ENCODE measurements around the gene MPO. TPM values are rescaled to one million over a fixed set of nuclear protein-coding genes. Genes with fewer than 3 reads are reported as not detected.

MPO gene
- total RNA-seq, 4 donors from 2014 or later: not detected

DNA sequence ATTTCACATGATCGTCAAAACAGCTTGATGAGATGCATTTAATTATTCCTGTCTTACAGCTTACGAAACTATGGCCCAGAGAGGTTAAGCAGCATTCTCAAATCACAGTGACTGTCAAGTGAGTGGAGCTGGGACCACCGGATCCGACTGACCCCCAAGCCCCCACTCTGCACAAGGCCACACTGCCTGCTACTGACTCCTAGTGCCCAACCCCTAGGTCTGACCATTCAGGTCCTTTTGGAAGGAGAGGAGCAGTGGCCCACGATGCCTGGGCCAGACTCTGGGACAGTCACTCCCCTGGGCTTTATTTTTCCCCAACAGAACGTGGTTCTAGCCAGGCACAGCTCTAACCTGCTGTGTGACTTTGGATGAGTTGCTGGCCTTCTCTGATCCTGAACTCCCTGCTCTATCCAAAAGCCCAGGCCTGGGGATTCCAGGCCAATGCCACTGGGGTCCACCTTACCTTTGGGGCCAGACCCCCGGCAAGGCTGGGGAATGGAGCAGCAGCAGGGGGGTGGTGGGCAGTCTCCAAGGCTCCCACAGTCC lies 38.0 kb upstream of the MPO start:
- TF ChIP-seq EP300 (IDR thresholded peaks at IDR 0.05): no peak
- no peak for TF ChIP-seq POLR2A (IDR thresholded peaks at IDR 0.05)
- TF ChIP-seq CTCF (IDR thresholded peaks at IDR 0.05): no peak
- Histone ChIP-seq H3K4me1 (peaks cover 0 to 3% (median 0%) of the 10 kb centered on the region in 4 donors), H3K36me3 (peaks cover 0 to 31% (median 0%) of the 10 kb centered on the region in 3 donors), H3K27ac (no peak overlapping the region), H3K4me3 (no peak overlapping the region), H3K9me3 (no peaks in the 10 kb centered on the region), H3K27me3 (no peaks in the 10 kb centered on the region)
- no peak for DNase-seq (ENCODE audit: low spot score in 2 of 2)
- 80 to 81% methylated on average over 7 of the region's 7 CpGs for WGBS, 2 donors

DNA sequence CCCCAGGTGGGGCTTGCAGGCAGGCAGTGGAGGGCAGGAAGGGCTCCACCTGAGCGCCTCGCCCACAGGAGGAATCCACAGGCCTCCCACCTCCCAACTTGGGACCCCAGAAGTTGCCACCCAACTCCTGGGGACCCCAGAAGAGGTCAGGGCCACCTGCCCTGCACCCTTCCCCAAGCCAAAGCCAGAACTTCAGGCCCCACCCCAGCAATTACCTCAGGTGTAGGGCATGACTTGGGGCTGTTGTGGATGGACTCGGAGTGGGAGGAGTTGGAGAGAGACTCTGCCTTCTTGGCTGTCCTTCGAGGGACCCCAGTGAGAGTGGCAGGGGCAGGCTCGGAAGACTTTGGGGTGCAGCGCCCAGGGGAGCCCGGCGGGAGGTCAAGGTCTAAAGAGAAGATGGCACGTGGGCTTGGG lies 37.3 kb upstream of the MPO start:
- Histone ChIP-seq H3K9me3 (no peaks in the 10 kb centered on the region), H3K27me3 (no peaks in the 10 kb centered on the region), H3K4me3 (no peak overlapping the region), H3K27ac (no peak overlapping the region), H3K4me1 (no peaks in the 10 kb centered on the region), H3K36me3 (peaks cover 0 to 31% (median 0%) of the 10 kb centered on the region in 3 donors)
- TF ChIP-seq CTCF (IDR thresholded peaks at IDR 0.05) (no peak), EP300 (IDR thresholded peaks at IDR 0.05) (no peak), POLR2A (IDR thresholded peaks at IDR 0.05) (no peak)
- DNase-seq (ENCODE audit: low spot score in 2 of 2): no peak
- 89 to 90% methylated on average over 7 to 9 of the region's 9 CpGs for WGBS, 2 donors

GRCh38 chr17:58317421-58318064 lies 36.8 kb upstream of the MPO start:
- Histone ChIP-seq H3K9me3 (no peaks in the 10 kb centered on the region), H3K27ac (no peak overlapping the region), H3K4me1 (no peaks in the 10 kb centered on the region), H3K36me3 (peaks cover 0 to 31% (median 0%) of the 10 kb centered on the region in 3 donors), H3K27me3 (no peaks in the 10 kb centered on the region), H3K4me3 (no peak overlapping the region)
- 33 to 35% methylated on average over 5 of the region's 5 CpGs for WGBS, 2 donors
- TF ChIP-seq POLR2A (IDR thresholded peaks at IDR 0.05) (no peak), CTCF (IDR thresholded peaks at IDR 0.05) (peak in 4 of 5 experiments; percentile 11 to 68 (median 40))
- DNase-seq (ENCODE audit: low spot score in 2 of 2): no peak

DNA sequence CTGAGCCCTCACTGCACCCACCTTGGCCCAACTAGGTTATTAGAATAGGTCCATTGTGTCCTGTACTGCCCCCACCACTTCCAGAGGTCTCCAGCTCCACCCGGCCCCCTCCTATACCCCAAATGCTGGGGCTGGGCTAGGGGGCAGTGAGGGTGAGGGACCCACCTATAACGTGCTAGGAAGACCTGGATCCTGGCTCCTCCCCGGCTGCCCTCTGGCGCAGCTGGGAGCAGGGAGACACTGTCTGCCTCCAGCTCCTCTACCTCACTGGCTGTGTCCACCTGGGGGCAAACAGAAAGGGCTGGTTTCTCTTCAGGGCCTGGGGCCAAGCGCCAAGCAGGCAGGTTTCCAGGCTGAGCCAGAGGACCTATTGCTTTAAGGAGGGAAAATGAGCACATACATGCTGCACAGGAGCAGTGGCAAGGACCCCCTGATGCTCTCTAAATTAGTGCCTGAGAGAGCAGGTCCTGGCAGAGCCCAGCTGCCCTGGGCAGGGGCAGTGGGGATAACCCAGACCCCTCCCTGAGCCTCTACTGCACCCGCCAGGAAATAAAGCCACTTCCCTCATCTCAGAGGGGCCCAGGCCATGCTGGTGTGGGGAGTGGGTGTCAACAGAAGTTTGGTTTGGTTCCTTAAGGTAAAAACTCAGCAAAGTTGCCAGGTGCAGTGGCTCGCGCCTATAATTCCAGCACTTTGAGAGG lies 35.7 kb upstream of the MPO start:
- Histone ChIP-seq H3K27me3 (no peaks in the 10 kb centered on the region), H3K36me3 (peaks cover 0 to 28% (median 0%) of the 10 kb centered on the region in 3 donors), H3K27ac (no peak overlapping the region), H3K4me1 (no peaks in the 10 kb centered on the region), H3K4me3 (no peak overlapping the region), H3K9me3 (no peaks in the 10 kb centered on the region)
- DNase-seq (ENCODE audit: low spot score in 2 of 2): no peak
- TF ChIP-seq POLR2A (IDR thresholded peaks at IDR 0.05): no peak
- 88 to 93% methylated on average over 6 to 7 of the region's 8 CpGs for WGBS, 2 donors

DNA sequence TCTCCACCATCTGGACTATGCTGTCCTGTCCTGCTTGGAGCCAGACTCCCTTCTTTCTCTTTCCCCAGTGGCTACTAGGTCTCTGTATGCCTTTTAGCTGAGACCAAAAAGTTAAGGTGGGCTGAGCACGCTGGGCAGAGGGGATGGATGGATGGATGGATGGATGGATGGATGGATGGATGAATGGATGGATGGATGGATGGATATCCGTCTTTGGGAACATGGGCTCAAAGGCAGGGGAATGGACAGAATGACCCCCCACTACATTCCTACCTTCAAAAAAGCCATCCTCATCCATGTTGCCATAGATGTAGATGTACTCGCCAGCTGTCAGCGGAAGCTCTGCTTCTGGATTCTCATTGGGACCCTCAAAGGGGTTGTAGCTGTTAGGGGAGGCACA lies 35.0 kb upstream of the MPO start:
- no peak for DNase-seq (ENCODE audit: low spot score in 2 of 2)
- 91 to 94% methylated on average over 4 of the region's 4 CpGs for WGBS, 2 donors

More for the DNA sequence above, 35.0 kb upstream of the MPO start:
- Histone ChIP-seq H3K4me1 (no peaks in the 10 kb centered on the region), H3K27me3 (no peaks in the 10 kb centered on the region), H3K4me3 (no peak overlapping the region), H3K36me3 (peaks cover 0 to 29% (median 0%) of the 10 kb centered on the region in 3 donors), H3K27ac (no peak overlapping the region), H3K9me3 (no peaks in the 10 kb centered on the region)
- TF ChIP-seq POLR2A (IDR thresholded peaks at IDR 0.05) (no peak), CTCF (IDR thresholded peaks at IDR 0.05) (no peak), EP300 (IDR thresholded peaks at IDR 0.05) (no peak)

Data from tibial nerve (tissue), 4 donors.